Naive thymus-derived CD4-positive, alpha-beta T cell (primary cell): Measurements from ENCODE around the gene DCAF10. TPM values are rescaled to one million over a fixed set of nuclear protein-coding genes. Genes with fewer than 3 reads are reported as not detected.

Source experiments
- ATAC-seq: fragments of 150-1000 bp; cut with Tn5 transposase; 2 replicates; pipeline ENCODE4 v1.10.0; 2021; ENCODE audit warnings: mild to moderate bottlenecking, moderate library complexity
- CTCF ChIA-PET: fragments of 350-600 bp; sonication (Branson Sonifier 250); formaldehyde crosslinking; loops from one replicate; lab custom pipeline; 2021; ENCODE audit warnings: antibody characterized with exemption; lab: Charles Lee
- POLR2A ChIA-PET: fragments of 350-600 bp; sonication (Branson Sonifier 250); formaldehyde crosslinking; loops from one replicate; lab custom pipeline; 2021; ENCODE audit warnings: antibody characterized with exemption, inconsistent platforms; lab: Charles Lee
- DNase-seq, 9 donors: peaks; one replicate each; pipeline versions ENCODE4 v3.0.0 to v3.0.0-alpha.2; 2020 to 2022; ENCODE audit warnings: mixed read lengths in 1 of 9
- H3K27ac ChIP-seq: one replicate; pipeline ENCODE4 v1.7.0; 2013; ENCODE audit warnings: mild to moderate bottlenecking, low read depth, low read length, moderate library complexity
- H3K27me3 ChIP-seq, 2 donors: one replicate each; pipeline ENCODE4 v1.7.0; 2013; ENCODE audit warnings: low read length in 2 of 2, mild to moderate bottlenecking in 2 of 2, moderate library complexity in 2 of 2; ENCODE audit not compliant: control insufficient read depth in 2 of 2, insufficient read depth in 2 of 2
- H3K36me3 ChIP-seq, 3 experiments: 1 replicate in 2 of 3; 2 replicates in 1 of 3; pipeline ENCODE4 v1.7.0; 2013; ENCODE audit warnings: low read length in 3 of 3, mild to moderate bottlenecking in 3 of 3, moderate library complexity in 1 of 3; ENCODE audit not compliant: insufficient read depth in 3 of 3, control insufficient read depth in 2 of 3
- H3K4me1 ChIP-seq, 2 donors: one replicate each; pipeline ENCODE4 v1.7.0; 2013; ENCODE audit warnings: low read length in 2 of 2, mild to moderate bottlenecking in 2 of 2, moderate library complexity in 1 of 2; ENCODE audit not compliant: control insufficient read depth in 2 of 2, insufficient read depth in 2 of 2
- H3K4me3 ChIP-seq: 2 replicates; pipeline ENCODE4 v1.7.0; 2013; ENCODE audit warnings: mild to moderate bottlenecking, low read length
- H3K9me3 ChIP-seq, 3 experiments: 1 replicate in 2 of 3; 2 replicates in 1 of 3; pipeline ENCODE4 v1.7.0; 2013; ENCODE audit warnings: low read length in 3 of 3; ENCODE audit not compliant: control insufficient read depth in 2 of 3
- H3K27ac Mint-ChIP-seq, 9 donors: one replicate each; pipeline ENCODE4 v1.8.0; 2020 to 2022; ENCODE audit warnings: mixed read lengths in 9 of 9, mild to moderate bottlenecking in 8 of 9, moderate library complexity in 5 of 9, inconsistent platforms in 2 of 9
- H3K27me3 Mint-ChIP-seq, 5 donors: one replicate each; pipeline ENCODE4 v1.8.0; 2021 to 2022; ENCODE audit warnings: mixed read lengths in 5 of 5, mild to moderate bottlenecking in 1 of 5
- H3K36me3 Mint-ChIP-seq, 5 donors: one replicate each; pipeline ENCODE4 v1.8.0; 2020 to 2022; ENCODE audit warnings: mixed read lengths in 5 of 5, mild to moderate bottlenecking in 3 of 5, inconsistent platforms in 1 of 5
- H3K4me1 Mint-ChIP-seq, 7 donors: one replicate each; pipeline ENCODE4 v1.8.0; 2020 to 2022; ENCODE audit warnings: mixed read lengths in 7 of 7, mild to moderate bottlenecking in 3 of 7, inconsistent platforms in 1 of 7
- H3K4me3 Mint-ChIP-seq, 10 donors: one replicate each; pipeline ENCODE4 v1.8.0; 2020 to 2022; ENCODE audit warnings: mild to moderate bottlenecking in 10 of 10, mixed read lengths in 10 of 10, moderate library complexity in 6 of 10, inconsistent platforms in 2 of 10
- H3K9me3 Mint-ChIP-seq, 11 donors: one replicate each; pipeline ENCODE4 v1.8.0; 2020 to 2022; ENCODE audit warnings: mixed read lengths in 11 of 11, mild to moderate bottlenecking in 4 of 11, inconsistent platforms in 1 of 11, moderate library complexity in 1 of 11
- intact Hi-C, 2 donors: fragments of 100-400 bp; cut with micrococcal nuclease; formaldehyde crosslinking; loops; one replicate each; pipeline ENCODE4 v1.15.1; 2023
- polyA plus RNA-seq, 2 donors: library from polyadenylated mRNA; unstranded; fragments of 300-500 nt; fragmentation: Illumina TruSeq; gene quantifications; one replicate each; pipeline ENCODE4 v1.2.3, GENCODE V29; 2021
- total RNA-seq, 6 experiments: library from RNA in 5 of 6; stranded (reverse) in 5 of 6; gene quantifications; 1 replicate in 5 of 6; 2 replicates in 1 of 6; pipeline ENCODE4 v1.2.3 and lab custom pipeline; 2021 to 2026

DCAF10 gene
- total and polyA plus RNA-seq, 7 experiments from 2014 or later: 12.1 to 28.6 (median 21.9) TPM

- ChIA-PET POLR2A (interaction anchor here (0.6 kb wide), 1 partner anchor 162 kb away, joined by 3 read pairs; no protein-coding TSS in a partner anchor), CTCF (interaction anchor here (0.7 kb wide), 1 partner anchor 422 kb away, joined by 3 read pairs; no protein-coding TSS in a partner anchor)
- no peaks in the 10 kb centered on the region for H3K9me3 ChIP-seq
- H3K4me3 ChIP-seq: no peak overlapping the region
- no peak overlapping the region for H3K27ac ChIP-seq
- H3K9me3 Mint-ChIP-seq: no peaks in the 10 kb centered on the region
- no peak overlapping the region for H3K4me3 Mint-ChIP-seq
- H3K4me1 Mint-ChIP-seq: peaks cover 2 to 9% (median 6%) of the 10 kb centered on the region in 7 donors
- no peaks in the 10 kb centered on the region for H3K4me1 ChIP-seq
- DNase-seq (no peak), ATAC-seq (no peak)
- no peaks in the 10 kb centered on the region for H3K27me3 ChIP-seq
- intact Hi-C loops: loop anchor here in 1 of 2 donors (5.0 kb wide), 1 partner anchor 428 kb away; no protein-coding TSS in a partner anchor
- no peaks in the 10 kb centered on the region for H3K36me3 Mint-ChIP-seq
- H3K27ac Mint-ChIP-seq: no peak overlapping the region
- H3K27me3 Mint-ChIP-seq: peaks cover 0 to 4% (median 0%) of the 10 kb centered on the region in 5 donors
- no peaks in the 10 kb centered on the region for H3K36me3 ChIP-seq
Measured at GRCh38 chr9:37910271-37910670, 109.7 kb downstream of the DCAF10 start.

GRCh38 chr9:37911271-37911681, 110.7 kb downstream of the DCAF10 start:
- ATAC-seq: no peak
- H3K4me1 ChIP-seq: no peaks in the 10 kb centered on the region
- intact Hi-C loops: loop anchor here in 1 of 2 donors (5.0 kb wide), 1 partner anchor 429 kb away; no protein-coding TSS in a partner anchor
- H3K36me3 ChIP-seq: no peaks in the 10 kb centered on the region
- H3K36me3 Mint-ChIP-seq: no peaks in the 10 kb centered on the region
- H3K4me1 Mint-ChIP-seq: peaks cover 0 to 7% (median 4%) of the 10 kb centered on the region in 7 donors
- H3K27me3 ChIP-seq: no peaks in the 10 kb centered on the region
- H3K9me3 Mint-ChIP-seq: no peaks in the 10 kb centered on the region
- H3K27ac Mint-ChIP-seq: no peak overlapping the region
- ChIA-PET POLR2A (no interaction called here), CTCF (interaction anchor here (1.0 kb wide), 1 partner anchor 176 kb away, joined by 3 read pairs; no protein-coding TSS in a partner anchor)
- H3K4me3 Mint-ChIP-seq: no peak overlapping the region
- H3K27me3 Mint-ChIP-seq: peaks cover 0 to 4% (median 0%) of the 10 kb centered on the region in 5 donors
- no peak for DNase-seq
- no peak overlapping the region for H3K27ac ChIP-seq
- H3K4me3 ChIP-seq: no peak overlapping the region
- no peaks in the 10 kb centered on the region for H3K9me3 ChIP-seq

- Mint-ChIP-seq H3K27me3 (peaks cover 0 to 4% (median 0%) of the 10 kb centered on the region in 5 donors), H3K27ac (peak overlapping the region in 1 of 9 donors; percentile 59), H3K36me3 (no peaks in the 10 kb centered on the region), H3K4me1 (peaks cover 0 to 7% (median 4%) of the 10 kb centered on the region in 7 donors), H3K4me3 (no peak overlapping the region), H3K9me3 (no peaks in the 10 kb centered on the region)
- ATAC-seq (peak; percentile 89), DNase-seq (peak; percentile 54 to 85 (median 65))
- H3K27me3 ChIP-seq: no peaks in the 10 kb centered on the region
- H3K9me3 ChIP-seq: no peaks in the 10 kb centered on the region
- H3K4me1 ChIP-seq: no peaks in the 10 kb centered on the region
- intact Hi-C loops: loop anchor here (1.0 to 5.0 kb wide), 10 partner anchors 155 to 520 kb away; partner anchors contain the start of gene SHB (in 1 of the 2)
- ChIA-PET POLR2A (no interaction called here), CTCF (interaction anchor here (0.6 to 2.8 kb wide), 10 partner anchors 9 to 519 kb away, joined by 3 to 20 read pairs (median 4); no protein-coding TSS in a partner anchor)
- no peak overlapping the region for H3K4me3 ChIP-seq
- H3K27ac ChIP-seq: no peak overlapping the region
- no peaks in the 10 kb centered on the region for H3K36me3 ChIP-seq
Measured at GRCh38 chr9:37913480-37914153, 113.0 kb downstream of the DCAF10 start.

DNA sequence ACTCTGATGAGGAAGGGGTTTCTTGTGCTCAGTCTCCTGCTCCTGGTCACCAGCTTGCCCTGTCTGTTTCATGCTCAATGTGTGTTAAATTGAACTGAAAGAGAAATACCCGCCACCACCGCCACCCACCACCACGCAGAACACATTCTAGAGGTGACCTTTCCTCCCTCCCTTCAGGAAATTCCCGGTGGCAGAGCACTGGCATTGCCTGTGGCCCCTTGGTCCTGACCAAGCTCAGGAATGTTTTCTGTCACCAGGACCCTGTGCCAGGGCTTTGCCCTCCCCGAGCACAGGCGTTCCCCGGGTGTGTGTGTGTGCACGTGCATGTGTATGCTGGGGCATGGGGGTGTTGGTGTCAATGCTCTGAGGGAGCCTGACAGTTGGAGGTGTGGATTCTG, 113.6 kb downstream of the DCAF10 start:
- H3K4me3 ChIP-seq: no peak overlapping the region
- peaks cover 0 to 7% (median 4%) of the 10 kb centered on the region in 7 donors for H3K4me1 Mint-ChIP-seq
- CTCF ChIA-PET: interaction anchor here (0.6 to 2.8 kb wide), 11 partner anchors 10 to 519 kb away, joined by 3 to 20 read pairs (median 4); no protein-coding TSS in a partner anchor
- H3K27me3 Mint-ChIP-seq: peaks cover 0 to 4% (median 0%) of the 10 kb centered on the region in 5 donors
- ATAC-seq (no peak), DNase-seq (no peak)
- H3K4me3 Mint-ChIP-seq: no peak overlapping the region
- no peaks in the 10 kb centered on the region for H3K9me3 Mint-ChIP-seq
- H3K9me3 ChIP-seq: no peaks in the 10 kb centered on the region
- no peak overlapping the region for H3K27ac Mint-ChIP-seq
- H3K36me3 ChIP-seq: no peaks in the 10 kb centered on the region
- no peaks in the 10 kb centered on the region for H3K27me3 ChIP-seq
- POLR2A ChIA-PET: no interaction called here
- H3K27ac ChIP-seq: no peak overlapping the region
- H3K36me3 Mint-ChIP-seq: no peaks in the 10 kb centered on the region
- intact Hi-C loops: loop anchor here in 1 of 2 donors (5.0 kb wide), 1 partner anchor 432 kb away; no protein-coding TSS in a partner anchor
- no peaks in the 10 kb centered on the region for H3K4me1 ChIP-seq

DNA sequence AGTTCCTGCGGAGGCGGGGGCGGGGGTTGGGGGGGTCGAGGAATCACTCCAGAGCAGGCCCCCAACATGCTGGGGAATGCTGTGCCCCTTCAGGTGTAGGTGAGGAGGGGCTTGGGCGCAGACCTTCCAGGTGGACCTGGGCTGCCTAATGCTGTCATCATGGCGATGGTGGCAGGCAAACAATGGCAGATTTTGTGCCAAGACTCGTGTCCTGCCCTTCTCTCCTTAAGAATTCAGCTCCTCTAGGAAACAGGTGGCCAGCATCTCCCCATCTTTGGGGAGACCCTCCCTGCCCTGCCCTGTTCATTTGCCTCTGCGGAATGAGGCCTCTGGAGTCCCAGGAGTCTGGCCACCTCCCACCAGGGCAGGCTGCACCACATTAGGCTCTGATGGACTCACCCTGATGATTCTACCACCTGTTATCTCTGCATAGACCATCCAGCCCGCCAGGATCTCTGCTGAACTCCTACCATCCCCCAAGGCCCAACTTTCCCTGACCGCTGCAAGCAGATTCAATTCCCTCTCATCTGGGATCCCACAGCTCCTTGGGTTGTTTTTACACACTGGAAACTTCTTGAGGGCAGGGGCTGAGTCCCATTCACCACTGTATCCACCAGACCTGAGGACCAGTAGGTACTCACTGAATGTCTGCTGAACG, 114.2 kb downstream of the DCAF10 start:
- CTCF ChIA-PET: interaction anchor here (1.2 to 2.8 kb wide), 4 partner anchors 12 to 518 kb away, joined by 4 to 20 read pairs (median 7); no protein-coding TSS in a partner anchor
- intact Hi-C loops: loop anchor here in 1 of 2 donors (5.0 kb wide), 1 partner anchor 433 kb away; no protein-coding TSS in a partner anchor
- no peaks in the 10 kb centered on the region for H3K36me3 ChIP-seq
- H3K4me3 Mint-ChIP-seq: no peak overlapping the region
- peaks cover 0 to 7% (median 4%) of the 10 kb centered on the region in 7 donors for H3K4me1 Mint-ChIP-seq
- H3K27me3 Mint-ChIP-seq: peaks cover 0 to 4% (median 0%) of the 10 kb centered on the region in 5 donors
- no peak overlapping the region for H3K27ac ChIP-seq
- H3K9me3 Mint-ChIP-seq: no peaks in the 10 kb centered on the region
- H3K27ac Mint-ChIP-seq: no peak overlapping the region
- no peaks in the 10 kb centered on the region for H3K9me3 ChIP-seq
- POLR2A ChIA-PET: no interaction called here
- DNase-seq (no peak), ATAC-seq (no peak)
- no peaks in the 10 kb centered on the region for H3K27me3 ChIP-seq
- no peak overlapping the region for H3K4me3 ChIP-seq
- no peaks in the 10 kb centered on the region for H3K4me1 ChIP-seq
- no peaks in the 10 kb centered on the region for H3K36me3 Mint-ChIP-seq

DNA sequence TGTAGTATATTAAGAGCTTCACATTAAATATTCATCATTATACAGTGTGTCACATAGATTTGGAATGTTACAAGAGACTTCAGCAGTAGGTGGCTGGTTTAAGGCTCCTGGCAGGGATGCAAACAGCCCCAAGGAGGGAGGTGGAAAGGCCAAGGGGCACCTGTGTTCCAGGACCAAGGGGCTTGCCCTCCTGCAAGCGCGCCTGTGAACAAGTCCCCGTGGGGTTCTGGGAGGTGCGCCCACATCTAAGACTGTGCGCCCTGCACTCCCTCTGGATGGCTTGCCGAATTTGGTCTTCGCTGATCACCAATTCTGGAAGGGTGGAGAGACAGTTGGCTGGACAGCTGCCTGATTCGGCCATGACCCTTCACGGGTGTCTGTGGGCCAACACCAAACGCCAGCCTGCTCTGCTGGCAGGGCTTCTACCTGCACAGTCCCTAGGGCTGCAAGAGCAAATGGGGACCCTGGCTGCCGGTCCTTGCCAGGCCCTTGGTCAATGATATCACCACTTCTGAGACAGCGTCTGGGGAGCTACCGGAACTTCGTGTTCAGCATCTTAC, 115.4 kb downstream of the DCAF10 start:
- intact Hi-C loops: no loop called here
- H3K4me1 Mint-ChIP-seq: peaks cover 0 to 8% (median 4%) of the 10 kb centered on the region in 7 donors
- H3K27ac Mint-ChIP-seq: no peak overlapping the region
- ATAC-seq (no peak), DNase-seq (no peak)
- Histone ChIP-seq H3K9me3 (no peaks in the 10 kb centered on the region), H3K4me1 (no peaks in the 10 kb centered on the region), H3K27ac (no peak overlapping the region), H3K4me3 (no peak overlapping the region), H3K27me3 (no peaks in the 10 kb centered on the region), H3K36me3 (no peaks in the 10 kb centered on the region)
- ChIA-PET CTCF (interaction anchor here (1.1 kb wide), 1 partner anchor 517 kb away, joined by 3 read pairs; no protein-coding TSS in a partner anchor), POLR2A (no interaction called here)
- H3K27me3 Mint-ChIP-seq: peaks cover 0 to 4% (median 0%) of the 10 kb centered on the region in 5 donors
- no peaks in the 10 kb centered on the region for H3K9me3 Mint-ChIP-seq
- H3K4me3 Mint-ChIP-seq: no peak overlapping the region
- no peaks in the 10 kb centered on the region for H3K36me3 Mint-ChIP-seq
